ENCODE results near the gene DEPDC7.
"Not testable (repeated sequence)": the region's sequence is repeated elsewhere in the genome, so short reads cannot be mapped to it uniquely, and the experiment has no call there.

Gene DEPDC7

GRCh38 chr11:33040862-33041453 lies 25.3 kb downstream of the DEPDC7 start:
- H3K9me3 ChIP-seq (ENCODE audit: insufficient read depth, low read depth, low read length): peaks cover 8% of the 10 kb centered on the region; the same call in 1 of the 2 replicates
- no peaks in the 10 kb centered on the region for H3K27me3 ChIP-seq (ENCODE audit: insufficient read depth, low read length)
- 54% methylated on average over 5 of the region's 5 CpGs for WGBS
- H3K36me3 ChIP-seq (ENCODE audit: insufficient read depth, low read length): peaks cover 24% of the 10 kb centered on the region
- peak overlapping the region; percentile 82; the same call in 1 of the 2 replicates for H3K4me3 ChIP-seq (ENCODE audit: low read length)
- H3K9ac ChIP-seq (ENCODE audit: low read depth, low read length): no peak overlapping the region
- H3K4me1 ChIP-seq (ENCODE audit: insufficient read depth, low read length): no peaks in the 10 kb centered on the region; the same call in 1 of the 2 replicates
- H3K27ac ChIP-seq (ENCODE audit: low read depth, low read length): no peak overlapping the region

- Histone ChIP-seq H3K27me3 (ENCODE audit: insufficient read depth, low read length) (no peaks in the 10 kb centered on the region), H3K9ac (ENCODE audit: low read depth, low read length) (no peak overlapping the region), H3K36me3 (ENCODE audit: insufficient read depth, low read length) (peaks cover 41% of the 10 kb centered on the region), H3K27ac (ENCODE audit: low read depth, low read length) (no peak overlapping the region), H3K9me3 (ENCODE audit: insufficient read depth, low read depth, low read length) (peaks cover 8% of the 10 kb centered on the region; the same call in 1 of the 2 replicates), H3K4me3 (ENCODE audit: low read length) (no peak overlapping the region), H3K4me1 (ENCODE audit: insufficient read depth, low read length) (no peaks in the 10 kb centered on the region; the same call in 1 of the 2 replicates)
- WGBS: 95% methylated on average over 1 of the region's 2 CpGs
These were observed 27.6 kb downstream of the DEPDC7 start for GRCh38 chr11:33043221-33043830.

GRCh38 chr11:33044285-33044756 lies 28.6 kb downstream of the DEPDC7 start:
- Histone ChIP-seq H3K27me3 (ENCODE audit: insufficient read depth, low read length) (no peaks in the 10 kb centered on the region), H3K9me3 (ENCODE audit: insufficient read depth, low read depth, low read length) (peaks cover 8% of the 10 kb centered on the region; the same call in 1 of the 2 replicates), H3K27ac (ENCODE audit: low read depth, low read length) (no peak overlapping the region), H3K4me1 (ENCODE audit: insufficient read depth, low read length) (peaks cover 2% of the 10 kb centered on the region), H3K36me3 (ENCODE audit: insufficient read depth, low read length) (peaks cover 42% of the 10 kb centered on the region), H3K9ac (ENCODE audit: low read depth, low read length) (no peak overlapping the region), H3K4me3 (ENCODE audit: low read length) (no peak overlapping the region)
- WGBS: 96% methylated on average over 3 of the region's 4 CpGs

GRCh38 chr11:33045551-33046255 lies 30.0 kb downstream of the DEPDC7 start:
- Histone ChIP-seq H3K4me1 (ENCODE audit: insufficient read depth, low read length) (peaks cover 15% of the 10 kb centered on the region), H3K4me3 (ENCODE audit: low read length) (no peak overlapping the region), H3K27ac (ENCODE audit: low read depth, low read length) (no peak overlapping the region), H3K27me3 (ENCODE audit: insufficient read depth, low read length) (no peaks in the 10 kb centered on the region), H3K9me3 (ENCODE audit: insufficient read depth, low read depth, low read length) (peaks cover 8% of the 10 kb centered on the region; the same call in 1 of the 2 replicates), H3K9ac (ENCODE audit: low read depth, low read length) (no peak overlapping the region), H3K36me3 (ENCODE audit: insufficient read depth, low read length) (peaks cover 42% of the 10 kb centered on the region)
- 94% methylated on average over 8 of the region's 8 CpGs for WGBS

GRCh38 chr11:33048701-33049100 lies 33.0 kb downstream of the DEPDC7 start:
- 96% methylated on average over 6 of the region's 6 CpGs for WGBS
- H3K4me1 ChIP-seq (ENCODE audit: insufficient read depth, low read length): peaks cover 16% of the 10 kb centered on the region
- not testable (repeated sequence) for H3K27me3 ChIP-seq (ENCODE audit: insufficient read depth, low read length); H3K4me3 ChIP-seq (ENCODE audit: low read length); H3K27ac ChIP-seq (ENCODE audit: low read depth, low read length); H3K9me3 ChIP-seq (ENCODE audit: insufficient read depth, low read depth, low read length); H3K9ac ChIP-seq (ENCODE audit: low read depth, low read length)
- H3K36me3 ChIP-seq (ENCODE audit: insufficient read depth, low read length): peaks cover 43% of the 10 kb centered on the region

GRCh38 chr11:33049565-33050408 lies 34.1 kb downstream of the DEPDC7 start:
- WGBS: 68% methylated on average over 3 of the region's 3 CpGs
- not testable (repeated sequence) for H3K27me3 ChIP-seq (ENCODE audit: insufficient read depth, low read length); H3K9me3 ChIP-seq (ENCODE audit: insufficient read depth, low read depth, low read length); H3K9ac ChIP-seq (ENCODE audit: low read depth, low read length); H3K4me3 ChIP-seq (ENCODE audit: low read length)
- H3K4me1 ChIP-seq (ENCODE audit: insufficient read depth, low read length): peaks cover 16% of the 10 kb centered on the region
- peaks cover 37% of the 10 kb centered on the region for H3K36me3 ChIP-seq (ENCODE audit: insufficient read depth, low read length)
- H3K27ac ChIP-seq (ENCODE audit: low read depth, low read length): peak overlapping the region; percentile 31; the same call in 1 of the 2 replicates

- Histone ChIP-seq H3K4me1 (ENCODE audit: insufficient read depth, low read length) (peaks cover 16% of the 10 kb centered on the region), H3K27ac (ENCODE audit: low read depth, low read length) (no peak overlapping the region), H3K9me3 (ENCODE audit: insufficient read depth, low read depth, low read length) (no peaks in the 10 kb centered on the region)
These were observed 36.6 kb downstream of the DEPDC7 start for GRCh38 chr11:33052231-33052630.

GRCh38 chr11:33055375-33055774 lies 39.7 kb downstream of the DEPDC7 start:
- Histone ChIP-seq H3K4me1 (ENCODE audit: insufficient read depth, low read length) (peaks cover 13% of the 10 kb centered on the region; the same call in 1 of the 2 replicates), H3K9me3 (ENCODE audit: insufficient read depth, low read depth, low read length) (no peaks in the 10 kb centered on the region), H3K4me3 (ENCODE audit: low read length) (no peak overlapping the region), H3K9ac (ENCODE audit: low read depth, low read length) (no peak overlapping the region), H3K27me3 (ENCODE audit: insufficient read depth, low read length) (no peaks in the 10 kb centered on the region), H3K36me3 (ENCODE audit: insufficient read depth, low read length) (peaks cover 51% of the 10 kb centered on the region), H3K27ac (ENCODE audit: low read depth, low read length) (no peak overlapping the region)

More at GRCh38 chr11:33052231-33052630, 36.6 kb downstream of the DEPDC7 start:
- Histone ChIP-seq H3K9ac (ENCODE audit: low read depth, low read length) (no peak overlapping the region), H3K36me3 (ENCODE audit: insufficient read depth, low read length) (peaks cover 30% of the 10 kb centered on the region), H3K27me3 (ENCODE audit: insufficient read depth, low read length) (no peaks in the 10 kb centered on the region), H3K4me3 (ENCODE audit: low read length) (no peak overlapping the region)
- 100% methylated on average over 2 of the region's 2 CpGs for WGBS

- peaks cover 67% of the 10 kb centered on the region for H3K36me3 ChIP-seq (ENCODE audit: insufficient read depth, low read length)
- H3K4me1 ChIP-seq (ENCODE audit: insufficient read depth, low read length): peaks cover 9% of the 10 kb centered on the region; the same call in 1 of the 2 replicates
- H3K9ac ChIP-seq (ENCODE audit: low read depth, low read length): no peak overlapping the region
- no peaks in the 10 kb centered on the region for H3K27me3 ChIP-seq (ENCODE audit: insufficient read depth, low read length)
- no peaks in the 10 kb centered on the region for H3K9me3 ChIP-seq (ENCODE audit: insufficient read depth, low read depth, low read length)
- no peak overlapping the region for H3K4me3 ChIP-seq (ENCODE audit: low read length)
- no peak overlapping the region for H3K27ac ChIP-seq (ENCODE audit: low read depth, low read length)
- 88% methylated on average over 1 of the region's 1 CpG for WGBS
These were observed 41.6 kb downstream of the DEPDC7 start for GRCh38 chr11:33057284-33057683.

- no peaks in the 10 kb centered on the region for H3K9me3 ChIP-seq (ENCODE audit: insufficient read depth, low read depth, low read length)
- no peaks in the 10 kb centered on the region for H3K27me3 ChIP-seq (ENCODE audit: insufficient read depth, low read length)
- peaks cover 9% of the 10 kb centered on the region; the same call in 1 of the 2 replicates for H3K4me1 ChIP-seq (ENCODE audit: insufficient read depth, low read length)
- H3K36me3 ChIP-seq (ENCODE audit: insufficient read depth, low read length): peaks cover 73% of the 10 kb centered on the region
- WGBS: 90% methylated on average over 5 of the region's 5 CpGs
- H3K4me3 ChIP-seq (ENCODE audit: low read length): no peak overlapping the region
- no peak overlapping the region for H3K27ac ChIP-seq (ENCODE audit: low read depth, low read length)
- no peak overlapping the region for H3K9ac ChIP-seq (ENCODE audit: low read depth, low read length)
These were observed 43.8 kb downstream of the DEPDC7 start for GRCh38 chr11:33059331-33060007.
